NCI-H2107 (cell line): ENCODE measurements around the gene SLC25A4.
"Not testable (repeated sequence)": the region's sequence is repeated elsewhere in the genome, so short reads cannot be mapped to it uniquely, and the experiment has no call there.

Experiments used
- DNase-seq: peaks from one replicate; lab custom pipeline; 2025; lab: John Stamatoyannopoulos, UW

The SLC25A4 gene

DNA sequence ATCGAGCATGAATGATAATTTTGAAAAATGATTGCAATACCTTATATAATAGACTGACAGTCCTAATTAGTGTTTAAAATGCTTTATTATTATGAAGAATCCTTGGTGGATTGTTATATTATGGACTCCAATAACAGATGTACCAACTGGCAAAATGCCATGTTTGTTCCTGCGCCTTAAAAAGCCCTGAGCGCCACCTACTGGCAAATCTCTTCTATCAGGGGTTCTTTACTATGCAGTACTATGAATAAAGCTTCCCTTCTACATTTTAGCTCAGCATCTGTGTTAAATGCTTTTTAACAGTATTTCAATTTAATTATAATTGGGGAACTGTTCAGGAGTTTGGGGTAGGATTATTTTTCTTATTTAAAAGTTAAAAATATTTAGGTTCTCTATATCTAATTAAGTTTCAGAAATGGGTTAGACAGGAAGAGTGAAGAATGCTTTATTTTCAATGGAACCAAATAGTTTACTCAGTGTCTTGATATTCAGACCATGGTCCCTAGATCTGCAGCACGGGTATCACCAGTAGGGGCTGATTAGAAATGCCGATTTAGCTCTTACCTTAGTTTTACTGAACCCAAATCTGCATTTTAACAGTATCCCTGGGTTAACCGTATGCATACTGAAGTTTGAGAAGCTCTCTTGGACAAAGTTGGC is 40.7 kb downstream of the SLC25A4 start:
- DNase-seq = peak; percentile 43

DNA sequence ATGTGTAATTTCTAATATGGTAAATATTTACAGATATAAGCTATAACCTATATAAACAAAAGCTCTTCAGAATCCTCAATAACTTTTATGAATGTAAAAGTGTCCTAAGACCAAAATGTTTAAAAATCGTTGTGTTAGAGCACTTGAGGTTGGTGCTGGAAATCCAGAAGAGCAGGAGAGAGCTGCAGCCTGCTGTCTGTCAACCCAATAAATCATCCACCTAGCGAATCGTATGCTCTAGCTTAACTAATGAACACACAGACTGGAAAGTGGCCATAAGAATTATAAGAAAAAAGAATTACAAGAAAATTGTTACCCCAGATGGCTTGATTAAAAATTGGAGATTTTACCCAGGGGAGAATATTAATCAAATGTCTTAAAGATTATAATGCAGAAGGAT is 43.7 kb downstream of the SLC25A4 start:
- no peak for DNase-seq

DNA sequence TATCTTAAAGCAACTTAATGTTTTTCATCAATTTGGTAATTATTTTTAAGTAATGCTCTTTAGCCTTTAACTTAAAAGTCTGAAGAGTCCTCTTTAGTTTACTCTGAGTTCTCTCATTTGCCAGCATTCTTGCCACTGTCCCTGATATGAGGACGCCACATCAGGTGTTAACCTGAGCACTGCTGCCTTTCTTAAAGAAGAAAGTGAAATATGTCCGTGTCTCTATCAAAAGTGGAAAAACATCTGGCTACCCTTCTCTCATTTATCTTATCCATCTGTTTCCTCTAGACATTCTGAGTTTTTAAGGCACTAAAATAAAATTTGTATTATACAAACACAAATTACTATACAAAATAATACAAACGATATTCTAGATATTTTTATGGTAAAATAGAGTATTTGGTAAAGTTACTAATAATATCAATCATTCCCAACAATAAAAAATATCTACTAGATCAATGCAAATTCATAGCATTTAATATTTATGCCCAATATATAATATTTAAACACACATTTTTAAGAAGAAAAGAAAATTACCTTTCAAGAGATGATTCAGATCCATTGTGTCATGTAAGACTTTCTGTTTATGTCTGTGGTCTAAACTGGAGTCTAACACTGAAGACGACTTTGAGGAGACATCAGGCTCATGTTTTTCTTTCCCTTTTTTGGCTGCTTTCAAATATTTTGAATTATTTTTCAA is 46.7 kb downstream of the SLC25A4 start:
- no peak for DNase-seq

DNA sequence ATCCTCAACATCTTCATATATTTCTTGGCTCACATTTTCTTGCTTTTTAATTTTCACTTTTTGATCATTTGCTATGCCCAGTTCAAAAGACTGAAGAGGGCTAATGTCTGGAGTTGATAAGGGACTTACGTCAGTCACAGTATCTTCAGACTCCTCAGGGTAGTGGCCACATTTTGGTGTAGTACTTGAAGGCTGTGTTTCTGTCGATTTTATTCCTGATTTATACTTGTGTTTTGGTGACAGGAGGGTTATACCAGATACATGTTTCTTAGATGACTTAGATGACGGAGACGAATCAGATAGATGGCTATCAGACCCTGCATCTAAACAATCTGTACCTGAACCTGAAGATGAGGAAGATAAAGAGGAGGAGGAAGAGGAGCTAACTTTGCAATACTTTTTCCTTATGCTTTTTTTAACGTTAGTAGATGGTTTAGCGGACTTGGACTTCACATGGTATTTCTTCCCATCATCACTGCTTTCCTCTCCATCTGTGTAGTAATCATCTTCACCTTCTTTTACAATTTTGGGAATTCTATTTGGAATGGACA is 47.3 kb downstream of the SLC25A4 start:
- no peak for DNase-seq

DNA sequence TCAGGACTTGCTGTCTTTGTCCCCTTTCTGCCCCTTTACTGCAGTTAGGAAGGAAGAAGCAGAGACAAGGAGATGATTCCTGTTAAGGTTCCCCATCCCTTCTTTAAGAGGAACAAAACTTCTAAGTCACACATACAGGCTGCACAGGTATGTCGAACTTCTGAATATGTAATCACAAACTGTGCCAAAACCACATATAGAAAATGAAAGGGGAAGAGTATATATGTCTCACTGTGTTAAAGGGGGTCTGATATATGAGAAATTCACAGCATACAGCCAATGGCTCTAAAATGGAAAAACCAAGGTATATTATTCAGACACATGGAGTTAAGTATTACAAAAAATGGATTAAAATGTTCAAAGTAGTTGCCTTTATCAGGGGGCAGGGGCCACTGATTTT is 49.0 kb downstream of the SLC25A4 start:
- no peak for DNase-seq

DNA sequence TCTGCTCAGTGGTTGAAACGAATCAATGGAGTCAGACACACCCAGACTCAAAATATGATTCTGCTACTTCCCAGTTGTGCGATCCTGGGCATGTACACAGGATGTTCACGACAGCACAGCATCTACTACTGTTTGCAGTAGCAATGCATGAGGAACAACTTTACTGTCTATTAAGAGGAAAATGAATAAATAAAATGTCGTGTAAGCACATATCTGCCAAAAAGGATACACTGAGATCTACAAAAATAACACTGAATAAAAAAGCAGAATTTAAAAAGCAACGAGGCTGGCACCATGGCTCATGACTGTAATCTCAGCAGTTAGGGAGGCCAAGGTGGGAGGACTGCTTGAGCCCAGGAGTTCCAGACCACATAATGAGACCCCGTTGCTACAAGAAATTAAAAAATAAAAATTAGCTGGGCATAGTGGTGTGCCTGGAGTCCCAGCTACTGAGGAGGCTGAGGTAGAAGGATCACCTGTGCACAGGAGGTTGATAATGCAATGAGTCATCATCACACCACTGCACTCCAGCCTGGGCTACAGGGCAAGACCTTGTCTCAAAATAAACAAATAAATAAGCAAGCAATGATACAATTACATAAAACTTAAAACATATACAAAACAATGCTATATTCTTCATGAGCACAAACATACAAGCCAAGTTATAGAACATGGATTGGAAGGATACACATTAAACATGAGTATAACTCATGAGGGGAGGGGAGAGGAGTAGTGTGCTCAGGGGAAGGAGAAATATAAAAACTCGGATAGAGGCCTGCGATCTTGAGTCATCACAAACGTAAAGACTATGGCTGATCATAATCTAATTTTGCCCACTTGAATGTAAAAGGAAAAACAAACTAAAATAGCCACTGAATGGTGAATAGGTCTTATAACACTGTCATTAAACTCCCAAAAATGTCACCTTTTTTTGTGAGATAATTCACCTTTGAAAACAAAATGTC is 52.1 kb downstream of the SLC25A4 start:
- no peak for DNase-seq

DNA sequence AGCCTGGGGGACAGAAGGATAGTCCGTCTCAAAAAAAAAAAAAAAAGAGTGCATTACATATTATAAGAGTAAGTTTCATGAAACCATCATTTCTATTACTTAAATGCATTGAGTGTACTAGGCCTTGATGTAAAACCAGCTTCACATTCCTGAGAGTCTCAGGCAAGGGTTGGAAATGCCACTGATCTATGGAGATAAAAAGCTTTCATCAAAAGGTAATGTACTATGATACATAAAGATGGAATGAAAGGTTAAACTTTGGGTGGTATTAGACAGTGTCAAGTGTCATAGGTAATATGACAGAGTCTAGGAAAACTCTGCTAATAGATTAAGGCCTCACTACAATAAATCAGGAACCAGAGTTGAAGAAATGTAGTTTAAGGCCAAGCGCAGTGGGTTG is 53.4 kb downstream of the SLC25A4 start:
- DNase-seq = no peak

DNA sequence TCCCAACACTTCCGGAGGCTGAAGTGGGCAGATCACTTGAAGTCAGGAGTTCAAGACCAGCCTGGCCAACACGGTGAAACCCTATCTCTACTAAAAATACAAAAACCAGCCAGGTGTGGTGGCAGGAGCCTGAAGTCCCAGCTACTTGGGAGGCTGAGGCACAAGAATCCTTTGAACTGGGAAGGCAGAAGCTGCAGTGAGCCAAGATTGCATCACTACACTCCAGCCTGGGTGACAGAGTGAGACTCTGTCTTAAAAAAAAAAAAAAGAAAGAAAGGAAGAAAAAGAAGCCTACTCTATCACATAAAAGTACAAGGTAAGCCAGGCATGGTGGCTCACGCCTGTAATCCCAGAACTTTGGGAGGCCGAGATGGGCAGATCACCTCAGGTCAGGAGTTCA is 55.1 kb downstream of the SLC25A4 start:
- not testable (repeated sequence) for DNase-seq
